Nephron (organoid): ENCODE measurements around the gene C1QL2.

Experiments used
- H3K27ac Mint-ChIP-seq, 3 experiments: 2 replicates each; pipeline ENCODE4 v1.8.0; 2020; ENCODE audit warnings: mixed read lengths in 3 of 3, mild to moderate bottlenecking in 2 of 3, moderate library complexity in 1 of 3
- H3K27me3 Mint-ChIP-seq: 2 replicates; pipeline ENCODE4 v1.8.0; 2021; ENCODE audit warnings: low read depth, mild to moderate bottlenecking, moderate library complexity, mixed read lengths
- H3K36me3 Mint-ChIP-seq: 2 replicates; pipeline ENCODE4 v1.8.0; 2020; ENCODE audit warnings: low read depth, mixed read lengths
- H3K4me1 Mint-ChIP-seq: 2 replicates; pipeline ENCODE4 v1.8.0; 2020; ENCODE audit warnings: mixed read lengths
- H3K4me3 Mint-ChIP-seq, 3 experiments: 2 replicates each; pipeline ENCODE4 v1.8.0; 2020; ENCODE audit warnings: mild to moderate bottlenecking in 3 of 3, mixed read lengths in 3 of 3, moderate library complexity in 2 of 3
- H3K9me3 Mint-ChIP-seq: 2 replicates; pipeline ENCODE4 v1.8.0; 2020; ENCODE audit warnings: mixed read lengths
- TF ChIP-seq, protein P1 (sequence below), 3 experiments: fragments of 200-600 bp; sonication (generic); IDR thresholded peaks; one replicate each; pipeline ENCODE4 v1.5.0; 2021; ENCODE audit warnings: antibody characterized with exemption in 3 of 3; ENCODE audit not compliant: unreplicated experiment in 3 of 3

The C1QL2 gene

DNA sequence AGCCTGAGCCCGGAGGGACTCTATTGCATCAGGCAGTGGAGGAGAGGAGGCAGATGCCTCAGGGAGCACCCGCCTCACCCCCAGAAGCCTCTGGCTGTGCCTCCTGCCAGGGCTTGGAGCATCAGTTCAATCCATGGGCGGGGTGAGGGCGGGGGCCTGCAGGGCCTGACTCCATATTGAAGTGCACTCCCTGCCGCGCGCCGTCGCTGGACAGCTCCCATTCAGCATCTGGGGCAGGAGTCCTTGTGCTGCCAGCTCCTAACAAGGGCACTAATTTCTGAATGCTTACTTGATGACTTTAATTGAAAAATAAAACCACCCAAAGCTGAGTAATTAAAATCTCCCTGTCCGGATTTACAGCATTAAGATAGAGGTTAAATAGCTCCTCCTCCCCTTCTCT lies 23.8 kb downstream of the C1QL2 start:
- H3K4me1 Mint-ChIP-seq = no peaks in the 10 kb centered on the region
- TF ChIP-seq, protein P1, sequence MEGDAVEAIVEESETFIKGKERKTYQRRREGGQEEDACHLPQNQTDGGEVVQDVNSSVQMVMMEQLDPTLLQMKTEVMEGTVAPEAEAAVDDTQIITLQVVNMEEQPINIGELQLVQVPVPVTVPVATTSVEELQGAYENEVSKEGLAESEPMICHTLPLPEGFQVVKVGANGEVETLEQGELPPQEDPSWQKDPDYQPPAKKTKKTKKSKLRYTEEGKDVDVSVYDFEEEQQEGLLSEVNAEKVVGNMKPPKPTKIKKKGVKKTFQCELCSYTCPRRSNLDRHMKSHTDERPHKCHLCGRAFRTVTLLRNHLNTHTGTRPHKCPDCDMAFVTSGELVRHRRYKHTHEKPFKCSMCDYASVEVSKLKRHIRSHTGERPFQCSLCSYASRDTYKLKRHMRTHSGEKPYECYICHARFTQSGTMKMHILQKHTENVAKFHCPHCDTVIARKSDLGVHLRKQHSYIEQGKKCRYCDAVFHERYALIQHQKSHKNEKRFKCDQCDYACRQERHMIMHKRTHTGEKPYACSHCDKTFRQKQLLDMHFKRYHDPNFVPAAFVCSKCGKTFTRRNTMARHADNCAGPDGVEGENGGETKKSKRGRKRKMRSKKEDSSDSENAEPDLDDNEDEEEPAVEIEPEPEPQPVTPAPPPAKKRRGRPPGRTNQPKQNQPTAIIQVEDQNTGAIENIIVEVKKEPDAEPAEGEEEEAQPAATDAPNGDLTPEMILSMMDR (IDR thresholded peaks at IDR 0.05; ENCODE audit: unreplicated experiment in 3 of 3) = no peak
- H3K27ac Mint-ChIP-seq = no peak overlapping the region
- no peaks in the 10 kb centered on the region for H3K36me3 Mint-ChIP-seq
- no peak overlapping the region for H3K4me3 Mint-ChIP-seq
- no peaks in the 10 kb centered on the region for H3K9me3 Mint-ChIP-seq
- peaks cover 83% of the 10 kb centered on the region for H3K27me3 Mint-ChIP-seq

DNA sequence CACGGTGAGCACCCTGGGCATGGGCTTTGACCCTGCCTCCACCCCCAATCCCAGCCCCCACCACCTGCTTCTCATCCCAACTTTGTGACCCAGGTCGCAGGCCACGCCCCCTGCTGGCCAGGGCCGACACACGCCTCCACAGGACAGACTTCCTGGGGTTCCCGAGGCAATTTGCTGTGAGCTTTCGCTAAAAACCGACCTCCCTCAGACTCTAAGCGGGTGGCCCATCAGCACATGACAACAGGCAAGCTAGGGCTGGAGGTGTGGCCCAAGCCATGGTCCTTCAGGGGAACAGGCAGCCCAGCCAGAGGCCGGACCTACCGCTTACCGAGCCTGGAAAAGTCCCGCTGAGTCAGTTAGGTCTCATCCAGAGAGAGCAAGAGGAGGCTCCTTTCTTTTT lies 31.9 kb downstream of the C1QL2 start:
- TF ChIP-seq, protein P1 (IDR thresholded peaks at IDR 0.05; ENCODE audit: unreplicated experiment in 3 of 3) = peak; percentile 11 to 43 (median 12)
- no peaks in the 10 kb centered on the region for H3K36me3 Mint-ChIP-seq
- H3K27ac Mint-ChIP-seq = no peak overlapping the region
- H3K9me3 Mint-ChIP-seq = no peaks in the 10 kb centered on the region
- H3K27me3 Mint-ChIP-seq = peaks cover 64% of the 10 kb centered on the region
- H3K4me3 Mint-ChIP-seq = no peak overlapping the region
- no peaks in the 10 kb centered on the region for H3K4me1 Mint-ChIP-seq

DNA sequence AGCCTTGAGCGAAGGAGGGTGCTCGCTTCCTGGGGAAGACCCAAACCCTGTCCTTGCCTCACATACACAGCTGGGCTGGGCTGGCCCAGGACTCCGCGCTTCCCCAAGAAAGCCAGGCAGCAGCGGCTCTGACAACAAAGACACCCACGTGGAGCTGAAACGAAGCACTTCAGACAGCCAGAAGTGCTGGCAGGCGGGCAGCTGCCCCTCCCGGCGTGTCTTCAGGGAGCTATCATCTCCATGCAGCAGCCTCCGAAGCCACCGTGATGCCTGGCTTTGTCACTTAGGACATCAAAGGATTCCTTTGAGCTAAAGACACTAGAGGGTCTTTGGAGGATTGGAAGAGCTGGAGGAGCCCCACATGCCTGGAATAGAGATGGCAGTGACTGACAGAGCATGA lies 35.2 kb downstream of the C1QL2 start:
- Mint-ChIP-seq H3K27me3 (peaks cover 66% of the 10 kb centered on the region), H3K27ac (no peak overlapping the region), H3K9me3 (no peaks in the 10 kb centered on the region), H3K4me1 (peaks cover 12% of the 10 kb centered on the region), H3K36me3 (no peaks in the 10 kb centered on the region), H3K4me3 (no peak overlapping the region)
- TF ChIP-seq, protein P1 (IDR thresholded peaks at IDR 0.05; ENCODE audit: unreplicated experiment in 3 of 3) = no peak

DNA sequence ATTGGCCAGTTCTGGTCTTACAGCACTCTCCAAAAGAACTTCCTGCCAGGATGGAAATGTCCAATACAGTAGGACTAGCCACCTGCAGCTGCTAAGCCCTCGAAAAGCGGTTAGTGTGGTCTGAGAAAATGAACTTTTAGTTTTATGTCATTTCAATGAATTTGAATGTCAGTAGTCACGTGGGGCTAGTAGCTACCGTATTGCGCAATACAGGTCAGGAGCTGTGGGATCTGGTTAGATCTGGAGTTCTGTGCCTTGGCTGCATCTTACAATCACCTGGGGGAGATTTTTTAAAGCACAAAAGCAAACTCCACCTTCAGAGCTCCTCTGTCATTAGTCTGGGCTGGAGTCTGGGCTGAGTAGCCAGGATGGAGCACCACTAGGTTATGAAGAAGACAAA lies 35.9 kb downstream of the C1QL2 start:
- H3K27ac Mint-ChIP-seq = no peak overlapping the region
- H3K36me3 Mint-ChIP-seq = no peaks in the 10 kb centered on the region
- peaks cover 66% of the 10 kb centered on the region for H3K27me3 Mint-ChIP-seq
- peaks cover 12% of the 10 kb centered on the region for H3K4me1 Mint-ChIP-seq
- H3K9me3 Mint-ChIP-seq = no peaks in the 10 kb centered on the region
- H3K4me3 Mint-ChIP-seq = no peak overlapping the region
- TF ChIP-seq, protein P1 (IDR thresholded peaks at IDR 0.05; ENCODE audit: unreplicated experiment in 3 of 3) = no peak

DNA sequence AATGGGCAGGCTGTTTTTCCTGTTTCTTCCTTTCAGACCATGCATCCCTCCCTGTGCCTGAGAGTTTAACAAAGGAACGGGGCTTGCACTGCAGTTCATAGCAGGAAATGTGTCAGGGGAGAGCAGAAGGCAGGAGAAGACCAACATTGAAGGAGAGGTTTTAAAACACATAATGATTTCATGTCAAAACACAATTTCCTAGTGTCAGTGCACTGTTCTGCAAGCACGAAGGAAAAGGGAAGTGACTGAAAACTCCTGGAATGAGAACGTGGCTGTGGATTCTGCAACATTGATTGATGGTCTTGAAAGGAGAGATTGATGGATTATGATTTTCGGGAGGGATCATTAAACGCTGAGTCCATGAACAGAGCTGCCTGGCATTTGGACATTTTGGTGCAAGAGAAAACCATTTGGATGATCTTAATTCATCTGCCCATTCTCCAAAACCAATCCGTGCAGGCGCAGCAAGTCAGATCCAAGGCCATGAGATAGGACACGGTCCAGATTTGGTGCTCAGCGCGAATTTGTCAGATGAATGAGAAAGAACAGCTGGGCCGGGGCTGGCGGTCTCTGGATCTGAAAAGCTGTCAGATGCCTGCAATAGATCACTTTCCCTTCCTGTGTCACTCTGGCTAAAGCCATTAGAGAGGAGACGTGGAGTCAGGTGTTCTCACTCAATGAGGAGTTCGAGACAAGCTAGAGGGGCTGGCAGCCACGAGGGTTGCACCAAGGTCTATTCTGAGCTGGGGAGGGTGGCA lies 38.4 kb downstream of the C1QL2 start:
- TF ChIP-seq, protein P1 (IDR thresholded peaks at IDR 0.05; ENCODE audit: unreplicated experiment in 3 of 3) = no peak
- Mint-ChIP-seq H3K27ac (no peak overlapping the region), H3K27me3 (peaks cover 76% of the 10 kb centered on the region), H3K9me3 (no peaks in the 10 kb centered on the region), H3K36me3 (no peaks in the 10 kb centered on the region), H3K4me1 (peaks cover 12% of the 10 kb centered on the region), H3K4me3 (no peak overlapping the region)
